Gastrocnemius medialis (tissue), 4 donors: Measurements from ENCODE around the gene REP15. TPM values are rescaled to one million over a fixed set of nuclear protein-coding genes. Genes with fewer than 3 reads are reported as not detected.

ENCODE experiments used
- ATAC-seq, 2 donors: fragments of 150-250 bp; one replicate each; pipeline ENCODE4 v1.9.1; 2016
- DNase-seq, 2 donors: peaks; one replicate each; pipeline ENCODE4 v3.0.0-alpha.2; 2019
- H3K27ac ChIP-seq, 4 donors: fragments of 200-600 bp; sonication (generic); 1 replicate in 1 of 4; 2 replicates in 3 of 4; pipeline ENCODE4 v1.5.1; 2016 to 2018; ENCODE audit warnings: mild to moderate bottlenecking in 2 of 4, moderate library complexity in 1 of 4
- H3K27me3 ChIP-seq, 3 donors: fragments of 200-600 bp; sonication (generic) in 2 of 3; 1 replicate in 1 of 3; 2 replicates in 2 of 3; pipeline versions ENCODE4 v1.5.1 to v1.6.0; 2016 to 2019; ENCODE audit warnings: mild to moderate bottlenecking in 1 of 3, moderate library complexity in 1 of 3
- H3K36me3 ChIP-seq, 2 donors: fragments of 200-600 bp; sonication (generic) in 1 of 2; one replicate each; pipeline ENCODE4 v1.5.1; 2017 to 2018
- H3K4me1 ChIP-seq, 2 donors: fragments of 200-600 bp; sonication (generic) in 1 of 2; one replicate each; pipeline ENCODE4 v1.5.1; 2016 to 2017; ENCODE audit warnings: mild to moderate bottlenecking in 2 of 2
- H3K4me3 ChIP-seq, 4 donors: fragments of 200-600 bp; sonication (generic) in 3 of 4; 1 replicate in 1 of 4; 2 replicates in 3 of 4; pipeline ENCODE4 v1.5.1; 2016 to 2019; ENCODE audit warnings: mild to moderate bottlenecking in 2 of 4
- H3K9me3 ChIP-seq, 3 donors: fragments of 200-600 bp; sonication (generic) in 2 of 3; 1 replicate in 1 of 3; 2 replicates in 2 of 3; pipeline ENCODE4 v1.5.1; 2016 to 2019
- POLR2A ChIP-seq, 2 donors: fragments of 450-650 bp; IDR thresholded peaks; one replicate each; pipeline ENCODE4 v1.6.1; 2017; ENCODE audit warnings: antibody characterized with exemption in 2 of 2, mild to moderate bottlenecking in 2 of 2, moderate library complexity in 2 of 2
- in situ Hi-C, 4 donors: fragments of 200-750 bp; cut with MboI; loops; one replicate each; pipeline versions ENCODE4 v1.15.0 to v1.8.0; 2017; ENCODE audit warnings: low sequenced_read_pairs in 4 of 4
- intact Hi-C: fragments of 100-400 bp; cut with DNase I; formaldehyde crosslinking; loops from one replicate; pipeline ENCODE4 v1.15.1; 2023; ENCODE audit warnings: low total_unique reads
- total RNA-seq, 4 donors: library from RNA; depleted of rRNA; stranded (reverse); fragments of >200 nt; gene quantifications; one replicate each; pipeline versions ENCODE4 v1.1.0 to v1.2.3, GENCODE V29; 2016
- TF ChIP-seq, protein P1 (sequence below), 5 experiments: fragments of 450-650 bp in 3 of 5; fragments of 200-600 bp in 2 of 5; sonication (generic) in 2 of 5; IDR thresholded peaks in 4 of 5; conservative IDR thresholded peaks in 1 of 5; 1 replicate in 4 of 5; 2 replicates in 1 of 5; pipeline ENCODE4 v1.5.1; 2016 to 2019; ENCODE audit warnings: antibody characterized with exemption in 5 of 5, mild to moderate bottlenecking in 3 of 5, moderate library complexity in 3 of 5

REP15 gene
- total RNA-seq, 4 donors from 2014 or later, result 0.92 to 1.8 (median 1.4) TPM; not detected in 1

DNA sequence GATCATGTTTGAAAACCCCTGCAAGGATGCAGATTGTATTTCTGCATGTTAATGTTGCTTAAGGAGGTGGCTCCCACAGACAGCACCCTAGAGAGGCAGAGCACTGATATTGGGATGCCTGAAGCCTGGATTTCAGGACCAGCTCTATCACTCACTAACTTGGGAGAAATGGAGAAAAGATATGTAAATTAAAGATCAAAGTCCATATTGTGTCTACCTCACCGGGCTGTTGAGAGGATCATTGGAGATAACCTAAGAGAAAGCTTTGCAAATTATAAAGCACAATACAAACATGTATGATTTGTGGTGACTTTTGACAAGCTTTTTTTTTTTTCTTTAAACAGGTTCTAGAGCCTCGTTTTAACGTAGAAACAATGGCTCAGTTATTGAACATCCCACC is 7.6 kb upstream of the REP15 start:
- peaks cover 5 to 72% of the 10 kb centered on the region in 2 donors for H3K36me3 ChIP-seq
- no peaks in the 10 kb centered on the region for H3K9me3 ChIP-seq
- no peak overlapping the region for H3K27ac ChIP-seq
- ATAC-seq (no peak), DNase-seq (no peak)
- no peak overlapping the region for H3K4me3 ChIP-seq
- no peak for TF ChIP-seq POLR2A (IDR thresholded peaks at IDR 0.05)
- TF ChIP-seq, protein P1, sequence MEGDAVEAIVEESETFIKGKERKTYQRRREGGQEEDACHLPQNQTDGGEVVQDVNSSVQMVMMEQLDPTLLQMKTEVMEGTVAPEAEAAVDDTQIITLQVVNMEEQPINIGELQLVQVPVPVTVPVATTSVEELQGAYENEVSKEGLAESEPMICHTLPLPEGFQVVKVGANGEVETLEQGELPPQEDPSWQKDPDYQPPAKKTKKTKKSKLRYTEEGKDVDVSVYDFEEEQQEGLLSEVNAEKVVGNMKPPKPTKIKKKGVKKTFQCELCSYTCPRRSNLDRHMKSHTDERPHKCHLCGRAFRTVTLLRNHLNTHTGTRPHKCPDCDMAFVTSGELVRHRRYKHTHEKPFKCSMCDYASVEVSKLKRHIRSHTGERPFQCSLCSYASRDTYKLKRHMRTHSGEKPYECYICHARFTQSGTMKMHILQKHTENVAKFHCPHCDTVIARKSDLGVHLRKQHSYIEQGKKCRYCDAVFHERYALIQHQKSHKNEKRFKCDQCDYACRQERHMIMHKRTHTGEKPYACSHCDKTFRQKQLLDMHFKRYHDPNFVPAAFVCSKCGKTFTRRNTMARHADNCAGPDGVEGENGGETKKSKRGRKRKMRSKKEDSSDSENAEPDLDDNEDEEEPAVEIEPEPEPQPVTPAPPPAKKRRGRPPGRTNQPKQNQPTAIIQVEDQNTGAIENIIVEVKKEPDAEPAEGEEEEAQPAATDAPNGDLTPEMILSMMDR (IDR thresholded peaks at IDR 0.05 in 4 of 5, conservative IDR thresholded peaks at IDR 0.05 in 1 of 5), result no peak
- intact Hi-C loops, result no loop called here
- in situ Hi-C loops, result no loop called here
- no peaks in the 10 kb centered on the region for H3K27me3 ChIP-seq
- H3K4me1 ChIP-seq, result no peaks in the 10 kb centered on the region

DNA sequence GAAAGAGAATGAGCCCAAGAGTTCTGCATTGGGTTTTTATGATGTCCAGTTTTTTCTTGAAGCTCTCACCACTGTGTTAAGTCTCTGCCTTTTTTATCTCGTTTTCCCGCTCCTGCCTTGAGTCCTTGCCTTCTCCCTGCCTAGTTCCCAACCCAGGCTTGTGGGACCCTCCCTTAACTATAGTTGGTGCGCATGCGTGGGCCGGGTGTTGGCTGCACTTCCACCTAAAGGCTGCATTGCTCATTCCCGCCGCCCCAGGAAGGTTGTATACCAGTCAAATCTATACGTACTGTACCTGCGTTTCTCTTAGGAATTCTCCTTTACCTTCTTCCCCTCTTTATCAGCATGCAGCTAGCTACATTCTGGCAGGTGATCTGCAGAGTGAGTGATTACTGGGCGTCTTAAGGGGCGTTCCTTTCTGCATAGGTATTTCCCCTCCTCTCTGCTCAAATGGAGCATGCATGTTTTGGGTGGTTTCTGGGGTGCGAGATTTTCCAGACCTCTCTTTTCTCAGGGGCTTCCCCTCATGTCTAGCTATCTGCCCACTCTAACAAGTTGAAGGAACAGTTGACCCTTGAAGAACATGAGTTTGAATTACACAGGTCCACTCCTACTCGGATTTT is 6.6 kb upstream of the REP15 start:
- no peak overlapping the region for H3K4me3 ChIP-seq
- no peak overlapping the region for H3K27ac ChIP-seq
- DNase-seq, result no peak
- no peaks in the 10 kb centered on the region for H3K27me3 ChIP-seq
- TF ChIP-seq, protein P1 (IDR thresholded peaks at IDR 0.05 in 4 of 5, conservative IDR thresholded peaks at IDR 0.05 in 1 of 5), result no peak
- no peak for TF ChIP-seq POLR2A (IDR thresholded peaks at IDR 0.05)
- peaks cover 5 to 71% of the 10 kb centered on the region in 2 donors for H3K36me3 ChIP-seq
- in situ Hi-C loops, result no loop called here
- H3K9me3 ChIP-seq, result no peaks in the 10 kb centered on the region
- H3K4me1 ChIP-seq, result no peaks in the 10 kb centered on the region
- intact Hi-C loops, result no loop called here
- ATAC-seq, result no peak

DNA sequence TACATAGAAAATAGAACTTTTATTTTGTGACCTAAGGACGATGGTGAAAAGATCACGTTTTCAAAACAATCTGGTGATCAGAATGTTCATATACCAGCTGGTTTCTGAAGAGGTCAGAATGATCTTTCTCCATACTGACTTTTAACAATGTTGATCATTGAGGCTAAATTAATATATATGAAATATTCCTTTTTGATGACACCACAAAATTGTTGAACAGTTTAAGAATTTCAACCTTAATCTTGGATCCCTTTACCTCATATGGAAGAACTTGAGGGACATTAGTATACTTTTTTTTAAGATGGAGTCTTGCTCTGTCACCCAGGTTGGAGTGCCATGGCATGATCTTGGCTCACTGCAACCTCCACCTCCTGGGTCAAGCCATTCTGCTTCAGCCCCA is 2.8 kb upstream of the REP15 start:
- intact Hi-C loops, result no loop called here
- no peak for DNase-seq

DNA sequence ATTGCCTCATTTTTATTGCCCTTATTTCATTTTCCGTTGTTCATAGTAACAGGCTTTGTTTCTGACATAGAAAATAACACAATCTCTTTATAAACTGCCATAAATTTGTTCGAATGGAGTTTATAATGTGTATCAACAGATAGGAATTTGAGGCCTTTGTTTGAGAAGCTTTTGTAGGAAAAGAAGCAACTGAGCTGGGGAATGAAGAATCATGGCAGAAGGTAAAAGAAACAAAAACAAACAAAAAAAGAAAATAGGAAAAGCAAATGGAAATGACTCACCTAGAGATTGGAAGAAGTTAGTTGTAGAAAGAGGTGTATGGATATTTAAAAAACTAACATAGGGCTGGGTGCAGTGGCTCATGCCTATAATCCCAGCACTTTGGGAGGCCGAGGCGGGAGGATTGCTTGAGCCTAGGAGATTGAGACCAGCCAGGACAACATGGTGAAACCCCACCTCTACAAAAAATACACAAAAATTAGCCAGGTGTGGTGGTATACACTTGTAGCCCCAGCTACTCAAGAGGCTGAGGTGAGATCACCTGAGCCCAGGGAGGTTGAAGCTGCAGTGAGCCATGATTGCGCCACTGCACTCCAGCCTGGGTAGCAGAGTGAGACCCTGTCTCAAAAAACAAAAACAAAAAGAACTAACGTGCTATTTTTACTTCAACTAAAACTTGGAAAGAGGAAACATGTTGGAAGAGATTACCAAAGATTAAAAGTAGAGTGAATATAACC is 523 bp upstream of the REP15 start:
- intact Hi-C loops (no loop called here), in situ Hi-C loops (no loop called here)
- no peaks in the 10 kb centered on the region for H3K27me3 ChIP-seq
- no peaks in the 10 kb centered on the region for H3K4me1 ChIP-seq
- TF ChIP-seq, protein P1 (IDR thresholded peaks at IDR 0.05 in 4 of 5, conservative IDR thresholded peaks at IDR 0.05 in 1 of 5), result no peak
- no peak overlapping the region for H3K4me3 ChIP-seq
- ATAC-seq (no peak), DNase-seq (no peak)
- peaks cover 0 to 35% of the 10 kb centered on the region in 2 donors for H3K36me3 ChIP-seq
- no peak overlapping the region for H3K27ac ChIP-seq
- H3K9me3 ChIP-seq, result no peaks in the 10 kb centered on the region

More for the DNA sequence above, 2.8 kb upstream of the REP15 start:
- Histone ChIP-seq H3K27me3 (no peaks in the 10 kb centered on the region), H3K4me3 (no peak overlapping the region), H3K27ac (no peak overlapping the region), H3K4me1 (no peaks in the 10 kb centered on the region), H3K9me3 (no peaks in the 10 kb centered on the region), H3K36me3 (peaks cover 5 to 55% of the 10 kb centered on the region in 2 donors)
- in situ Hi-C loops, result no loop called here
- TF ChIP-seq, protein P1 (IDR thresholded peaks at IDR 0.05 in 4 of 5, conservative IDR thresholded peaks at IDR 0.05 in 1 of 5), result no peak
- TF ChIP-seq POLR2A (IDR thresholded peaks at IDR 0.05), result no peak
- ATAC-seq, result no peak
